Keratinocyte (primary cell): Measurements from ENCODE around the gene NIPAL1. TPM values are rescaled to one million over a fixed set of nuclear protein-coding genes. Genes with fewer than 3 reads are reported as not detected.

Source experiments
- DNase-seq: peaks from one replicate; pipeline ENCODE4 v3.0.0-alpha.2; 2011; ENCODE audit warnings: low read depth, missing footprints, low spot score
- FAIRE-seq: peaks from 2 replicates; lab custom pipeline; 2011; peaks lifted over from hg19 to GRCh38; lab: Jason Lieb, UNC
- H2AFZ ChIP-seq: 2 replicates; pipeline ENCODE4 v1.6.0; 2012; ENCODE audit warnings: low read length, control low read depth, inconsistent platforms; ENCODE audit not compliant: control insufficient read depth
- H3K27ac ChIP-seq: 2 replicates; pipeline ENCODE4 v1.5.1; 2011; ENCODE audit warnings: low read length; ENCODE audit not compliant: control insufficient read depth, insufficient read depth
- H3K27me3 ChIP-seq: 3 replicates; pipeline ENCODE4 v1.6.0; 2011; ENCODE audit warnings: low read length; ENCODE audit not compliant: control insufficient read depth, insufficient read depth; ENCODE audit errors: extremely low read depth
- H3K36me3 ChIP-seq, 2 experiments: 2 replicates in 1 of 2; 3 replicates in 1 of 2; pipeline ENCODE4 v1.5.1; 2011; ENCODE audit warnings: low read length in 2 of 2, mild to moderate bottlenecking in 1 of 2; ENCODE audit not compliant: control insufficient read depth in 2 of 2, insufficient read depth in 2 of 2; ENCODE audit errors: extremely low read depth in 1 of 2
- H3K4me1 ChIP-seq: 3 replicates; pipeline ENCODE4 v1.5.1; 2011; ENCODE audit warnings: low read length; ENCODE audit not compliant: control insufficient read depth, insufficient read depth; ENCODE audit errors: extremely low read depth
- H3K4me2 ChIP-seq: 3 replicates; pipeline ENCODE4 v1.6.0; 2011; ENCODE audit warnings: low read depth, low read length; ENCODE audit not compliant: control insufficient read depth, insufficient read depth; ENCODE audit errors: extremely low read depth
- H3K4me3 ChIP-seq, 3 experiments: fragments of 200-600 bp in 1 of 3; sonication (generic) in 1 of 3; 2 replicates in 2 of 3; 3 replicates in 1 of 3; pipeline ENCODE4 v1.5.1; 2011 to 2016; ENCODE audit warnings: low read length in 3 of 3, mild to moderate bottlenecking in 3 of 3, control low read depth in 2 of 3, inconsistent platforms in 1 of 3, low read depth in 1 of 3, mixed read lengths in 1 of 3, mixed run types in 1 of 3, moderate library complexity in 1 of 3; ENCODE audit not compliant: control insufficient read depth in 2 of 3, insufficient read depth in 2 of 3; ENCODE audit errors: extremely low read depth in 1 of 3
- H3K79me2 ChIP-seq: 2 replicates; pipeline ENCODE4 v1.6.0; 2012; ENCODE audit warnings: low read length; ENCODE audit not compliant: control insufficient read depth, insufficient read depth
- H3K9ac ChIP-seq: 3 replicates; pipeline ENCODE4 v1.6.0; 2011; ENCODE audit warnings: low read length; ENCODE audit not compliant: control insufficient read depth, insufficient read depth; ENCODE audit errors: extremely low read depth
- H3K9me1 ChIP-seq: 3 replicates; pipeline ENCODE4 v1.6.0; 2011; ENCODE audit warnings: low read length; ENCODE audit not compliant: control insufficient read depth, insufficient read depth; ENCODE audit errors: extremely low read depth
- H3K9me3 ChIP-seq: 2 replicates; pipeline ENCODE4 v1.5.1; 2012; ENCODE audit warnings: low read depth, low read length; ENCODE audit not compliant: control insufficient read depth
- H4K20me1 ChIP-seq: 3 replicates; pipeline ENCODE4 v1.6.0; 2011; ENCODE audit warnings: low read length; ENCODE audit not compliant: control insufficient read depth, insufficient read depth; ENCODE audit errors: extremely low read depth
- EZH2 ChIP-seq: IDR thresholded peaks from one replicate; pipeline ENCODE4 v1.6.1; 2012; ENCODE audit warnings: inconsistent platforms, mild to moderate bottlenecking, low read length, moderate library complexity
- dilution Hi-C: fragments of 300-500 bp; cut with MboI; formaldehyde crosslinking; loops from one replicate; pipeline ENCODE4 v1.7.0; 2020; ENCODE audit warnings: low sequenced_read_pairs; ENCODE audit not compliant: extremely low pct_ligation_motif_present
- polyA plus RNA-seq, 5 experiments: library from polyadenylated mRNA; depleted of rRNA in 3 of 5; stranded (reverse) in 3 of 5; stranded (forward) in 1 of 5; unstranded in 1 of 5; fragments of >200 nt; gene quantifications; 1 replicate in 1 of 5; 2 replicates in 3 of 5; 3 replicates in 1 of 5; pipeline versions ENCODE4 v1.2.1 to v1.2.3, GENCODE V29; 2011 to 2012; ENCODE audit warnings: missing spikeins in 2 of 5, low read depth in 1 of 5, low replicate concordance in 1 of 5
- TF ChIP-seq, protein P1 (sequence below), 3 experiments: IDR thresholded peaks in 1 of 3; conservative IDR thresholded peaks in 1 of 3; optimal IDR thresholded peaks in 1 of 3; 2 replicates in 2 of 3; 3 replicates in 1 of 3; pipeline versions ENCODE3 to v1.5.1; 2011; ENCODE audit warnings: low read length in 3 of 3, mild to moderate bottlenecking in 3 of 3, moderate library complexity in 2 of 3, control low read depth in 1 of 3, inconsistent platforms in 1 of 3; ENCODE audit not compliant: insufficient read depth in 2 of 3; ENCODE audit errors: extremely low read depth in 1 of 3

NIPAL1 gene
- polyA plus RNA-seq, 1 donor (not counting 4 experiments of a cell fraction or from before 2014, with no cell fraction given), result 18.9 TPM

DNA sequence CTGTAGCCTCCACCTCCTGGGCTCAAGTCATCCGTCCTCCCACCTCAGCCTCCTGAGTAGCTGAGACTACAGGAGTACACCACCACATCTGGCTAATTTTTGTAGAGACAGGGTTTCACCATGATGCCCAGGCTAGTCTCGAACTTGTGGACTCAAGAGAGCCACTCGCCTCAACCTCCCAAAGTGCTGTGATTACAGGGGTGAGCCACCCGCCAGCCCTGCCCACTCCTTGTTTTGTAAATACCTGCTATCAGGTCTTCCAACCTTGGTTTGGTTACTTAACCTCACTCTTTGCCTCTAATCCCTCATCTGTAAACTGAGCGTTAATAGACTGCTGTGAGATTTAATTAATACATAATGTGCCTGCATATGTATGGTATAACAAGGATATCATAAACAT lies 894 bp upstream of the NIPAL1 start:
- dilution Hi-C loops, result no loop called here
- Histone ChIP-seq H3K4me2 (peak overlapping the region; percentile 94), H3K27ac (peak overlapping the region; percentile 99), H3K4me1 (peaks cover 26% of the 10 kb centered on the region), H3K79me2 (peaks cover 28% of the 10 kb centered on the region), H3K9ac (peak overlapping the region; percentile 99), H4K20me1 (no peaks in the 10 kb centered on the region), H3K36me3 (no peaks in the 10 kb centered on the region), H2AFZ (no peak overlapping the region), H3K27me3 (no peaks in the 10 kb centered on the region), H3K4me3 (peak overlapping the region; percentile 70 to 91 (median 91)), H3K9me1 (no peaks in the 10 kb centered on the region), H3K9me3 (no peaks in the 10 kb centered on the region)
- TF ChIP-seq EZH2, result no peak
- TF ChIP-seq, protein P1, sequence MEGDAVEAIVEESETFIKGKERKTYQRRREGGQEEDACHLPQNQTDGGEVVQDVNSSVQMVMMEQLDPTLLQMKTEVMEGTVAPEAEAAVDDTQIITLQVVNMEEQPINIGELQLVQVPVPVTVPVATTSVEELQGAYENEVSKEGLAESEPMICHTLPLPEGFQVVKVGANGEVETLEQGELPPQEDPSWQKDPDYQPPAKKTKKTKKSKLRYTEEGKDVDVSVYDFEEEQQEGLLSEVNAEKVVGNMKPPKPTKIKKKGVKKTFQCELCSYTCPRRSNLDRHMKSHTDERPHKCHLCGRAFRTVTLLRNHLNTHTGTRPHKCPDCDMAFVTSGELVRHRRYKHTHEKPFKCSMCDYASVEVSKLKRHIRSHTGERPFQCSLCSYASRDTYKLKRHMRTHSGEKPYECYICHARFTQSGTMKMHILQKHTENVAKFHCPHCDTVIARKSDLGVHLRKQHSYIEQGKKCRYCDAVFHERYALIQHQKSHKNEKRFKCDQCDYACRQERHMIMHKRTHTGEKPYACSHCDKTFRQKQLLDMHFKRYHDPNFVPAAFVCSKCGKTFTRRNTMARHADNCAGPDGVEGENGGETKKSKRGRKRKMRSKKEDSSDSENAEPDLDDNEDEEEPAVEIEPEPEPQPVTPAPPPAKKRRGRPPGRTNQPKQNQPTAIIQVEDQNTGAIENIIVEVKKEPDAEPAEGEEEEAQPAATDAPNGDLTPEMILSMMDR (optimal IDR thresholded peaks at IDR 0.05 in 1 of 3, IDR thresholded peaks at IDR 0.05 in 1 of 3, conservative IDR thresholded peaks at IDR 0.05 in 1 of 3; ENCODE audit: extremely low read depth in 1 of 3, insufficient read depth in 2 of 3, low read length in 3 of 3), result no peak
- DNase-seq, result no peak
- FAIRE-seq, result no peak

GRCh38 chr4:48017108-48017571 lies 568 bp downstream of the NIPAL1 start:
- FAIRE-seq (peak; percentile 62), DNase-seq (peak; percentile 57)
- no peaks in the 10 kb centered on the region for H3K9me1 ChIP-seq
- peak overlapping the region; percentile 94 for H3K4me2 ChIP-seq
- peaks cover 39% of the 10 kb centered on the region for H3K79me2 ChIP-seq
- peak overlapping the region; percentile 70 to 91 (median 91) for H3K4me3 ChIP-seq
- H3K27ac ChIP-seq, result peak overlapping the region; percentile 99
- peak overlapping the region; percentile 90 for H2AFZ ChIP-seq
- no peaks in the 10 kb centered on the region for H4K20me1 ChIP-seq
- dilution Hi-C loops, result no loop called here
- H3K9ac ChIP-seq, result peak overlapping the region; percentile 99
- H3K27me3 ChIP-seq, result no peaks in the 10 kb centered on the region
- H3K4me1 ChIP-seq, result peaks cover 26% of the 10 kb centered on the region
- no peak for TF ChIP-seq EZH2
- TF ChIP-seq, protein P1 (optimal IDR thresholded peaks at IDR 0.05 in 1 of 3, IDR thresholded peaks at IDR 0.05 in 1 of 3, conservative IDR thresholded peaks at IDR 0.05 in 1 of 3; ENCODE audit: extremely low read depth in 1 of 3, insufficient read depth in 2 of 3, low read length in 3 of 3), result no peak
- peaks cover 0 to 5% of the 10 kb centered on the region in 2 experiments for H3K36me3 ChIP-seq
- no peaks in the 10 kb centered on the region for H3K9me3 ChIP-seq
